Fibroblast of lung (primary cell): ENCODE measurements around the gene ZNF770.

Experiments
- CTCF ChIP-seq, 2 donors: IDR thresholded peaks in 1 of 2; conservative IDR thresholded peaks in 1 of 2; 1 replicate in 1 of 2; 2 replicates in 1 of 2; pipeline ENCODE4 v1.5.1; 2011 to 2012; ENCODE audit warnings: low read length in 2 of 2, control low read depth in 1 of 2, inconsistent platforms in 1 of 2, low read depth in 1 of 2, mild to moderate bottlenecking in 1 of 2
- EZH2 ChIP-seq: IDR thresholded peaks from 2 replicates; pipeline ENCODE4 v1.5.1; 2012; ENCODE audit warnings: low read length, control low read depth, mild to moderate bottlenecking; ENCODE audit errors: missing control alignments

- TF ChIP-seq CTCF (conservative IDR thresholded peaks at IDR 0.05 in 1 of 2, IDR thresholded peaks at IDR 0.05 in 1 of 2; ENCODE audit: low read depth in 1 of 2, low read length in 2 of 2) (no peak), EZH2 (no peak)
These were observed 5.3 kb upstream of the ZNF770 start for GRCh38 chr15:34993412-34993811.
